AML-193 (cell line): ENCODE measurements around the gene C10orf90.

Source experiments
- DNase-seq, 2 experiments: peaks; one replicate each; lab custom pipeline; 2025; lab: John Stamatoyannopoulos, UW

The C10orf90 gene

GRCh38 chr10:126423732-126424491 lies 246.6 kb downstream of the C10orf90 start:
- DNase-seq = no peak

DNA sequence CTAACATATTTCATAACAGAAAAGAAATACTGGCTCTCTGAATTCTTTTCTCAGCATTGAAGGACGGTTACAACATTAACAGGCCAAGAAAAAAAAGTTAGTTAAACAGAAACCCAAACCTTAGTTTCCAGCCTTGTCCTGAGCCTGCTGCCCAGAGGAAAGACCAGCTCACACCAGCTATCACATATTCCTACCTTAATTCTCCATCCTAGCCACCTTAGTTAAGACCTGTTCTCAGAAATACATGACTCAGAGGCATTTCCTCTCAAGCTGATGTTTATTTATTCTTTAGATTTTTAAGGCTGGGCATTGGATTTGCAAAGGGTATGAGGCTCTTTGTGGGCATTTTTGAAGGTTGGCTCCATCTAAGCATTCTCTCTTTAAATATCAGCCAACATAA lies 247.9 kb downstream of the C10orf90 start:
- no peak for DNase-seq

- DNase-seq = no peak
Observed at GRCh38 chr10:126421756-126422256, 248.7 kb downstream of the C10orf90 start.

GRCh38 chr10:126420567-126421300 lies 249.8 kb downstream of the C10orf90 start:
- no peak for DNase-seq

DNA sequence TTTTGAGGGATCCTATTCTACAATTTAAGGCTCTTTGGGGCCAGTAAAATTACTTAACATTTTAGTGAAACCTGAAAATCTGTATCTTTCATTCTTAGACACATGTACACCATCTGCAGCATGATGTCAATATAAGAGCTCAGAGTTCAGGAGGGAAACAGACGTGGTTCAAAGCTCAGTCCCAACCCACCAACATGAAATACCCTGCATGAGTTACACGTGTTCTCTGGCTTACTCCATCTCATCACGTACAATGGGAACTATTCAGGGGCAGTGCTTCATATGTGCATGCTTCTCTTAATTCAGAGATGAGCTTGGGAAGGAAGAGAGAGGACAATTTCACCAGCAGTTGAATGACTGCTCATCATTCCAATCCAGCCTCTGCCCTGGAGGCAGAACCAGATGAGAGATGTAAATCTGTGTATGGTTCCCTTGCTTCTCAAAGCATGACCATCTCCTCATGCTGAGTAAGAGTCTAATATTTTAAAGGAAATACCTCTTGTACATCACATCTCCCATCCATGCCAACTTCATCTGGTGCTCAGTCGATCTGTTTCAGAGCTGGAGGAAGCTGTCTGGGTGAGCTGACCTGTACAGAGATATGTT lies 253.2 kb downstream of the C10orf90 start:
- no peak for DNase-seq

GRCh38 chr10:126409821-126410220 lies 260.7 kb downstream of the C10orf90 start:
- no peak for DNase-seq

- no peak for DNase-seq
Observed at GRCh38 chr10:126408953-126409641, 261.4 kb downstream of the C10orf90 start.

DNA sequence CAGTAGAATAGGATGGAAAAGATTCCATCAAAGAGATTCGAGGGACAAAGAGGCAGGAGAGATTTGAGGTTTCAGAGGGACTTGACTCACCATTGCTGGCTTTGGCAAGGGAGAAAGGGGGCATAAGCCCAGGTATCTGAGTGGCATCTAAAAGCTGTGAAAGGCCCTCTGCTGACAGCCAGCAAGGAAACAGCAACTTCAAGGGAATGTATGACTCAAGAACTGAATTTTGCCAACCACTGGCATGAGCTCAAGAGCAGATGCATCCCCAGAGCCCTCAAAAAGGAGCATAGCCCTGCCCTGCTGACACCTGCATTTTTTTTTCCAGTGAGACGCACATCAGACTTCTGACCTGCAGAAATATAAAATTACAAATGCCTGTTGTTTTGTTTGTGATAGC lies 262.7 kb downstream of the C10orf90 start:
- no peak for DNase-seq

GRCh38 chr10:126405239-126405775 lies 265.2 kb downstream of the C10orf90 start:
- no peak for DNase-seq

GRCh38 chr10:126402721-126403695 lies 267.5 kb downstream of the C10orf90 start:
- no peak for DNase-seq

DNA sequence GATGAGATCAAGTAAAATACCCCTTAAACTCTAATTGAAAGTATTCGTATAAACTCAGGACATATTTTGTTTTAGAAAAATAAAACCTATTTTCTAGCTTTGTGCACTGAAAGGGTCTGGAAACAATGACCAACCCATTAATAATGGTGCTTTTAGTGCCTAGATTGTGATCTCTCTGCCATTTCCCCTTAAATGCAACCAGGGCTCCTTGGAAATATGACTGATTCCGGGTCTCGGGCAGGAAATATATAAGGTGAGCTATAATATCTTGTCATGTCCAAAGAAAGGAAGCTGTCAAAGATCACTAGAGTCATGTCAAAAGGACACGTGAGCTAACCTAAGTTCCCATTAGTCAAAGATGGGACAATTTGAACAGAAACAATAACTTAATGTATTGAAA lies 269.9 kb downstream of the C10orf90 start:
- DNase-seq = no peak

DNA sequence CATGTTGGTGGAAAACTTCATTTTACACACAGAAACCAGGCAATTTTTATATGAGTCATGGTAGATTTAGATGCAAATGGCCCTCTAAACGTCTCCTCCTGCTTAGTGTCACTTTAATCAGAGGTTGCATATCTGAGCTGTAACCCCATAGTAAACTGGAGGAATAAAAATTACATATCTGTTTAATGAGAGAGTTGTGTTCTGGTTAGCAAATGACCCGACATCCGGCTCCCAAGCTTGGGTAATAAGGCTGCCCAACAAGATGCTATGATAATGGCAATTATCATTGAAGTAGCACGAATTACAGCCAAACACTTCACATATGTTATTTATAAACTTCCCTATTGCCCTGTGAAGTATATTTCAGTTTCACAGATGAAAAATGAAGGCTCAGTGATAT lies 271.6 kb downstream of the C10orf90 start:
- no peak for DNase-seq

DNA sequence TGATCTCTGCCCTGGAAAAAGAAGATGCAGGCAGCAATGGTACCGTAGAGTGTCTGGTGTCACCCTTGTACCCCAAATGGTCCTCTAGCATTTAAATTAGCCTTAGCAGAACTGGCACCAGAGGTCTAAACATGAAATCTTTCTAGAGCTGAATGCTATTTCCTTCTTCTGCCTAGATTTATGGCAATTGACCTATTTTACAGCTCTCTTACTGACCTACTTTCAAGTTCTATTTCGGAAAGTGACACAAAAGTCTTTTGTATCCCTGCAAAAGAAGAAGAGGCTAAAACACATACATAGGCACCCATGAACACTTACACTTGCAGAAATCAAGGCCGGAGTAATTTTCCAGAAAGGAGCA lies 272.1 kb downstream of the C10orf90 start:
- no peak for DNase-seq

DNA sequence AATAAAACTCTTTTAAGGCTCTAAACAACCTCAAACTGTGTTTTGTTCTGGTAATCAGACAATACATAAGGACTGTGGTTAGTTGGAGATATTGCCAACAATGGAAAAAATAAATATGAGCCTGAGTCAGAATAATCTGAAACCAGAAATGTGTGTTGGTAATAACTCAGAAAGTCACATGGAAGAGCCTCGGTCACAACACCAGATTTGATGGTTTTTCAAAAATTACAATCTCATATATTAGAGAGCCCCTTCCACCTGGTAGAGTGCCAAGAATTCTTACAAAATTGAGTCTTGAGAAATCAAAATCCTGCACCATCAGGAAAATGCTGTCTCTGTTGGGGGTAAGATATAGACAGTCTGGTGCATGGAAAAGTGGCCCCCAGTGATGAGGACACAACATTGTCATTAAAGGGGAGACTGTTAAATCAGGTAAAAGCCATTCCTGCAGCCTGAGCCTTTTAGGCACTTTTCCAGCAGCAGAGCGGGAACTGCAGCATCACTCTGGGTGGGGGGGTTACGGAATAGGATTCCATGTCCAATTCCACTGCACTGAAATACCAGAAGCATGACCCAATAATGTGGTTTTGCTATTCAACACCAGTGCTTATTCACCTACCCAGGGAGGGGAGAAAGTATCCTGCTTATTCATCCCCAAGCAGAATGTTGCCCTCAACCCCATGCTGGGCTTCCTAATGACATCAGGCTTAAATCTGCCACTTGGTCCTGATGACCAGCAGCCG lies 272.7 kb downstream of the C10orf90 start:
- no peak for DNase-seq

DNA sequence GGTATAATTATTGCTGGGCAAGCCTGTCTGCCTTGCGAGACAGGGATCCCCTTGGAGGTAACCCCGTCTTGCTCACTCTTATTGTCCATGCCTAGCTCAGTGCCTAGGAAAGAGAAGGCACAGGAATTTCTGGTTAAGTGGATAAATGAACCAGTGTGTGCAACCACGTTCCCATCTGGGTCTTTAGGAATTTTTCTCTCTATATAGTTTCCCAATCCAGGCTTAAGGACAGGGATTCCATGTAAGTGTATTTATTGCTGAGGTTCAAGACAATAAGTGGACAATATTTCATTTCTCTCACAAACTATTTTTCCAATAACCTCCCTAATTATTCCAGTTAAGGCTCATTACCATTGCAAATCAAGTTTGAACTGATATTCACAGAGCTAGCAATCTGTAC lies 273.3 kb downstream of the C10orf90 start:
- no peak for DNase-seq

GRCh38 chr10:126394948-126395347 lies 275.5 kb downstream of the C10orf90 start:
- no peak for DNase-seq

DNA sequence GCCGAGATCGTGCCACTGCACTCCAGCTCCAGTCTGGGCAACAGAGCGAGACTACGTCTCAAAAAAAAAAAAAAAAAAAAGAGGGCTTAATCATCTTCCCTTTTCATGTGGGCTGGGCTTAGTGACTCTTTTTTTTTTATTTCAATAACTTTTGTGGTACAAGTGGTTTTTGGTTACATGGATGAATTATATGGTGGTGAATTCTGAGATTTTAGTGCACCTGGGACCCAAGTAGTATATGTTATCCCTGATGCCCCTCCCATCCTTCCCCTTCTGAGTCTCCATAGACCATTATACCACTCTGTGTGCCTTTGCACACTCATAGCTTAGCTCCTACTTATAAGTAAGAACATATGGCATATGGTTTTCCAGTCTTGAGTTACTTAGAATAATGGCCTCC lies 277.4 kb downstream of the C10orf90 start:
- no peak for DNase-seq

DNA sequence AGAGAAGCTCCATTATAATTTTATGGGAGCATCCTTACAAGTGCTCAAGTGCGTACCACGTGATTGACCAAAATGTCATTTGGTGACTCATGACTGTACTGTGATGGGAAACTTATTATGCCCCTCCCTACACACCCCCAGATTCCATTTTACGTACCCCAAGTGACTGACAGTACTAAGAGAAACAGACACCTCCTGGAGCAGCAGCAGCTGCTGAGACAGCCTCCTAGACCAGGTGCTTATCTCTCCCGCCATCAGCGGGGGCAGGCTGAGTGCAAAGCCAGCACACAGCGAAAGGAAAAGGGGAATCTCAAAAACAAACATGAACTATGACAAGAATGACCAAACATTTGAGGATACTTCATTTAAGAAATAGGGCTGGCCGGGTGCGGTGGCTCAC lies 278.0 kb downstream of the C10orf90 start:
- no peak for DNase-seq

DNA sequence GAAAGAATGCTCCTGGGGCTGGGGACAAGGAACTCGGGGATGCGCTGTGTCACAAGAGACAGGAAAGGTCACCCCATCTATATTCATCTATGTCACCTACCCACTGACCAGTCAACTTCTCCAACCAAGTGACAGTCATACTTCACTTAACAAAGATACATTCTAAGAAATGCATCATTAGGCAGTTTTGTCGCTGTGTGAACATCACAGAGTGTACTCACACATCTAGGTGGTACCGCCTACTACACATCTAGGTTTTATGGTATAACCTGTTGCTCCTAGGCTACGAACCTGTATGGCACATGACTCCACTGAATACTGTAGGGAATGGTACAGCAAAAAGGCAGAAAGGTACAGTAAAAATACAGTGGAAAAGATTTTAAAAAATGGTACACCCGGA lies 278.4 kb downstream of the C10orf90 start:
- DNase-seq = no peak

DNA sequence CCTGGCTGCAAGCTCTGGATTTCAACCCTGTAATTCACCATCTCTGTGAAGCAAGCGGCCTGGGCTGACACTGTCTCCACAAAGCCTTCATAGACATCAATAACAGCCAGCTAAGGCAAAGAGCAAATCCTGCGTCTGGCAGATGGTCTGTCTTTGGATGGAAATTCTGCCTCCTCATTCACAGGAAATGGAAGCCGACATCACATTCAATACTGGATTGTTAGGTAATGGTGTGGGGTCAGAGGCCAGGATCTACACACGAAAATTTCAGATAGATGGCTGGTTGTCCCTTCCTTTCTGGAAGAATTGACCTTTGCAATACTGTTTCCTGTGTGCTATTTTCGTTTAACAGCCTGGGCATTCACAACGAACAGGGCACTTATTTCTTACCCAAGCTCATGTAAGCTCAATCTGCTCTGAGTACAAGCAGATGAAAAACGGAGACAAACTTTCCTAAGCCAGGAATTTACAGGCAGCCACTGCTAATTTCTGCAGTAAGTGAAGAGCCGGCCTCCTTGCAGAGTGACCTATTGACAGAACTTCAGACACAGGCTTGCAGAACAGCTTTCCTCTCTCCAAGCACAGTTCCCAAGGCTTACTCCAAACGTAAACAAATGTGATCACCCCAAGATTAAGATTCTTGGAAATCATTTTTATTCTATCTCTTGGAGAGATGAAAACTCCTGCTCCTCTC lies 279.2 kb downstream of the C10orf90 start:
- no peak for DNase-seq
